ENCODE measurements around the gene PTPN3. TPM values are rescaled to one million over a fixed set of nuclear protein-coding genes. Genes with fewer than 3 reads are reported as not detected.

The PTPN3 gene
- total RNA-seq, 1 donor from 2014 or later, result 7.8 TPM

DNA sequence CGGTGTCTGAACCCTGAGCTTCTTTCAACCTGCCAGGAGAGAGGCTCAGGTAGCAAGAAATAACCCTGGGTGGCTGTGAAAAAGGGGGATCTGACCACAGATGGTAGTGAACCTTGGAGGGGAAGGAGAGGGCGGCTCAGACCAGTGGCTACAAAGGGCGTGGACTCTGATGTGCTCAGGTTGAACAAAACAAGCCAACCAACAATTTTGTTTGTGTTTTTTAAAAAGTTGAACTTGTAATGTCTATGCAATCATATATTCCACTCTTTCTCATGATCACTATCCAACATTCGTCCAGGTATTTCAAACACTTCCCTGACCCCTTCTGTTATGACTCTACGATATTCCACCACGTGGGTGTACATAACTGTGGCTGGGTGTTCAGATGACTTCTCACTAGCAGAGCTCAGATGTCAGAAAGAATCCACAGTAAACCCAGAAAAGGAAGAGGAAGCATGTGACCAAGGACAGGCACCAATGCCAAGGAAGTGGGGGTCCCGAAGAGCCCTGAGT lies 20.0 kb downstream of the PTPN3 start:
- H3K9me3 ChIP-seq (ENCODE audit: control insufficient read depth in 3 of 3, low read length in 3 of 3), result no peaks in the 10 kb centered on the region
- H3K27ac ChIP-seq (ENCODE audit: low read depth, low read length), result peak overlapping the region; percentile 92
- peaks cover 32 to 65% (median 56%) of the 10 kb centered on the region in 3 donors for H3K4me1 ChIP-seq (ENCODE audit: control insufficient read depth in 3 of 3, insufficient read depth in 3 of 3, low read length in 3 of 3)

DNA sequence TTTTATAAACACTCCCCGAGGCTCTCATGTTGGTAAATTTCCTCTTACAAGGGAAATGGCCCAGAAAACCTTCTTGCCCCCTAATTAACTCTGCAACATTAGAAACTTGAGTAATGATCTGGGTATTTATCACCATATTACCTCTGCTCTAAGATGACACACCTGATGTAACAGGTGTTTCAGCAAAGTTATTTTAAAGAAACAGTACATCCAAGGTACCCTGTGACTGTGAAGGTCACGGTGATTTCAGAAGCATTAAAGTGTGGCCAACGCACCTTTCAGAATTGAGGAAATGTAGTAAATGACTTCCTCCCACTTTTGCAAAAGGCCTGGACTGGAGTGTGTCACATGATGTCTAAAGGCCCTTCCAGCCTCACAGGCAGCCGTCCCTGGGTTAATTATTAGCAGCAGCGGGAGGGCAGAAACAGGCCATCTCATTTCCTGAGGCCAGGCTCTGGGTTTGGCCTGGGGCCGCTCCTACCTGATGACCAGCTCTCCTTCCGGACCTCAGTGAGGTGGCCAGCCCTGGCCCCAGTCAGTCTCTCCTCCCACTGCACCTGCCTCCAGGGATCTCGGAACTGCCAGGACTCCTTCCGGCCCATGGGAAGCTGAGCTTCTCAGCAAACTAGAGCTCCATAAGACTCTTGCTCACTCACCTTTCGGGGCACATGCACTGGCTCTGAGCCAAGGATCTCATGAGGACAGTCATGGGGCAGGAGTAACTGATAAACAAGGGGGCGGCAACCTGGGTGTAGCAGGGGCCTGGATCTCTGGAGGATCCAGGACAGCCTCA lies 20.7 kb downstream of the PTPN3 start:
- Histone ChIP-seq H3K27ac (ENCODE audit: low read depth, low read length) (peak overlapping the region; percentile 92), H3K4me1 (ENCODE audit: control insufficient read depth in 3 of 3, insufficient read depth in 3 of 3, low read length in 3 of 3) (peaks cover 32 to 59% (median 51%) of the 10 kb centered on the region in 3 donors), H3K4me3 (ENCODE audit: low read length in 3 of 3) (no peak overlapping the region), H3K9ac (ENCODE audit: low read depth in 1 of 3, low read length in 3 of 3) (peak overlapping the region in 1 of 3 donors; percentile 16), H3K9me3 (ENCODE audit: control insufficient read depth in 3 of 3, low read length in 3 of 3) (no peaks in the 10 kb centered on the region), H3K36me3 (ENCODE audit: control insufficient read depth in 3 of 3, insufficient read depth in 3 of 3, low read length in 3 of 3) (no peaks in the 10 kb centered on the region), H3K27me3 (ENCODE audit: control insufficient read depth in 3 of 3, insufficient read depth in 3 of 3, low read length in 3 of 3) (no peaks in the 10 kb centered on the region)

More for the DNA sequence above, 20.0 kb downstream of the PTPN3 start:
- peak overlapping the region in 1 of 3 donors; percentile 16 for H3K9ac ChIP-seq (ENCODE audit: low read depth in 1 of 3, low read length in 3 of 3)
- no peak overlapping the region for H3K4me3 ChIP-seq (ENCODE audit: low read length in 3 of 3)
- H3K36me3 ChIP-seq (ENCODE audit: control insufficient read depth in 3 of 3, insufficient read depth in 3 of 3, low read length in 3 of 3), result no peaks in the 10 kb centered on the region
- H3K27me3 ChIP-seq (ENCODE audit: control insufficient read depth in 3 of 3, insufficient read depth in 3 of 3, low read length in 3 of 3), result no peaks in the 10 kb centered on the region

DNA sequence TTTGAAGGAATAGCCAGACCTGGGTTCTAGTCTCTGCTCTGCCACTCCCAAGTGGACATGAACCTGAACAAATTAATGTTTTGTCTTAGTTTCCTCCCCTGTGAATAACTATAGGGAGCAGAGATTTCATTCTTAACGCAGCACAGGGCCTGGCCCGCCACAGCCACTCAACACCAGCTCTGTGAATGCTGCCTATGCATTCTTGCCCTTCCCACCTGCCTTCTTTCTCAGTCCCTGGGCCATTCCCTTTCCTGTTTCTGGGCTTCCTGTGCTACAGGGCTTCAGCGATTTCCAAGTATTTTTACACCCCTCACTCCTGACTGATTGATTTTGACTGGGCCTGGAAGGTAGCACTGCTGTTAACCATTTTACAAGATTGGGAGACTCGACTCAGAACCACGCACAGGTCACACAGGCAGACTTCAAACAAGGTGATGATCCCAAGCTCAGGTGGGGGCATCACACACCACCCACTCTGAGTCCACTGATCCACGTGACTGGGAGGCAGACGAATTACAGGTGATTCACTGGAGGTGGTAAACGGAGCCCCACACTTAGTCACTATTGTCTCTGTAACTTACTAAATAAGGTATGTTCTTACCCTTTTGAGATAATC lies 21.4 kb downstream of the PTPN3 start:
- Histone ChIP-seq H3K27ac (ENCODE audit: low read depth, low read length) (peak overlapping the region; percentile 92), H3K9ac (ENCODE audit: low read depth in 1 of 3, low read length in 3 of 3) (no peak overlapping the region), H3K36me3 (ENCODE audit: control insufficient read depth in 3 of 3, insufficient read depth in 3 of 3, low read length in 3 of 3) (no peaks in the 10 kb centered on the region), H3K27me3 (ENCODE audit: control insufficient read depth in 3 of 3, insufficient read depth in 3 of 3, low read length in 3 of 3) (no peaks in the 10 kb centered on the region), H3K4me3 (ENCODE audit: low read length in 3 of 3) (no peak overlapping the region), H3K4me1 (ENCODE audit: control insufficient read depth in 3 of 3, insufficient read depth in 3 of 3, low read length in 3 of 3) (peaks cover 27 to 58% (median 48%) of the 10 kb centered on the region in 3 donors), H3K9me3 (ENCODE audit: control insufficient read depth in 3 of 3, low read length in 3 of 3) (no peaks in the 10 kb centered on the region)

DNA sequence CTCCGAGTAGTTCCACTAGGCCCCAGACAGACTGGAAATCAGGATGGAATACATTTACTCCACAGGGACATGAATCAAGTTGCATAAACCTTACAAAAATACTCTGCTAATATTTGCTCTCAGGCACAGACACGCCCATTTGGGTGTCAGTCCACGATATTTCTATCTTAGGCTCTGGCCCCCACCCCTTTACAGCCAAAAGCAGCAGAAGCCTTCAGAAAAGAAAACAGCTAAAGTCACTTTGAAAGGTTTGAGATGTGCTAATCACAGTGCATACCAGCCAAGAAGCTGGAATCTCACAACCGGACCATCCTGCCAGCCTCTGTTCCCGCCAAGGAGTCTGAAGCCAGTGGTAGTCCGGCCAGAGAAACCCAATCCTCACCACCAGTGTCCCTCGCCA lies 22.6 kb downstream of the PTPN3 start:
- Histone ChIP-seq H3K27me3 (ENCODE audit: control insufficient read depth in 3 of 3, insufficient read depth in 3 of 3, low read length in 3 of 3) (no peaks in the 10 kb centered on the region), H3K36me3 (ENCODE audit: control insufficient read depth in 3 of 3, insufficient read depth in 3 of 3, low read length in 3 of 3) (no peaks in the 10 kb centered on the region), H3K27ac (ENCODE audit: low read depth, low read length) (peak overlapping the region; percentile 92), H3K9ac (ENCODE audit: low read depth in 1 of 3, low read length in 3 of 3) (peak overlapping the region; percentile 33 to 77 (median 40)), H3K4me3 (ENCODE audit: low read length in 3 of 3) (no peak overlapping the region), H3K9me3 (ENCODE audit: control insufficient read depth in 3 of 3, low read length in 3 of 3) (no peaks in the 10 kb centered on the region), H3K4me1 (ENCODE audit: control insufficient read depth in 3 of 3, insufficient read depth in 3 of 3, low read length in 3 of 3) (peaks cover 28 to 62% (median 45%) of the 10 kb centered on the region in 3 donors)

DNA sequence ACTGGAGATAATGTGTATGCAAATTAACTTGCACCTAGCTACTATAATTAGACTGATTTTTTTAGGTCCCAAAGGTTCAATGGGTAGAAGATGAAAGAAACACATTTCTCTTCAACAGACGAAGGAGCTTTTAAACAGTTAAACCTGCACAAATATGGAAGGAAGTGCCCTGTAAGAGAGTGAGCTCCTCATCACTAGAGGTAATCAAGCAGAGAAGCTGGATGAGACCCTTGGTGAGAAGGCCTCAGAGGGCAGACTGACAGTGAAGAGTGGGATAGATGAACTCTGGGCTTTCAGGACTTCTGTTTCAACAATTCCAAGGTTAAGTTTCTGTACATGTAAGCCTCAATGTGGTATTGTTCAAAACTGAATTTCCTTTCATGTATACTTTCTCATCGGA lies 23.2 kb downstream of the PTPN3 start:
- Histone ChIP-seq H3K4me1 (ENCODE audit: control insufficient read depth in 3 of 3, insufficient read depth in 3 of 3, low read length in 3 of 3) (peaks cover 28 to 63% (median 45%) of the 10 kb centered on the region in 3 donors), H3K27ac (ENCODE audit: low read depth, low read length) (peak overlapping the region; percentile 92), H3K36me3 (ENCODE audit: control insufficient read depth in 3 of 3, insufficient read depth in 3 of 3, low read length in 3 of 3) (no peaks in the 10 kb centered on the region), H3K9ac (ENCODE audit: low read depth in 1 of 3, low read length in 3 of 3) (peak overlapping the region in 2 of 3 donors; percentile 49 to 77), H3K27me3 (ENCODE audit: control insufficient read depth in 3 of 3, insufficient read depth in 3 of 3, low read length in 3 of 3) (no peaks in the 10 kb centered on the region), H3K9me3 (ENCODE audit: control insufficient read depth in 3 of 3, low read length in 3 of 3) (no peaks in the 10 kb centered on the region), H3K4me3 (ENCODE audit: low read length in 3 of 3) (no peak overlapping the region)

DNA sequence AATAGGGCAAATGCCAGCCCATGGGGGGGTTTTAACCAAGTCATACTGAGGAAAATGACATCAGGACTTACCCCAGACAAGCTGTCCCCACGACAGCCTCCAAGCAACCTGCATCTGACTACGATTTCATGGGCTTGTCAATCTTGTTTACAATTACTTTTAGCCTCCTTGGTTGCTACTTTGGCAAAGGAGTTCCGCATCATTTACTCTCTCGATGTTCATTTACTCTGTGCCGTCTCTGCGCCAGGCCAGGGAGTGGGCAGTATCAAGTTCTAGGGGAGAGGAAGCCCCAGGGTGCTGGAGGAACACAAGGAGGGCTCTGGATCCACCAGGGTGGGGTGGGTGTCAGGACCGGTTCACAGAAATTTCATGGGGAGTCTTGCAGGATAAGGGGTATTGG lies 23.9 kb downstream of the PTPN3 start:
- H3K27ac ChIP-seq (ENCODE audit: low read depth, low read length), result peak overlapping the region; percentile 92
- peak overlapping the region in 2 of 3 donors; percentile 74 to 77 for H3K9ac ChIP-seq (ENCODE audit: low read depth in 1 of 3, low read length in 3 of 3)
- H3K4me1 ChIP-seq (ENCODE audit: control insufficient read depth in 3 of 3, insufficient read depth in 3 of 3, low read length in 3 of 3), result peaks cover 28 to 68% (median 45%) of the 10 kb centered on the region in 3 donors

DNA sequence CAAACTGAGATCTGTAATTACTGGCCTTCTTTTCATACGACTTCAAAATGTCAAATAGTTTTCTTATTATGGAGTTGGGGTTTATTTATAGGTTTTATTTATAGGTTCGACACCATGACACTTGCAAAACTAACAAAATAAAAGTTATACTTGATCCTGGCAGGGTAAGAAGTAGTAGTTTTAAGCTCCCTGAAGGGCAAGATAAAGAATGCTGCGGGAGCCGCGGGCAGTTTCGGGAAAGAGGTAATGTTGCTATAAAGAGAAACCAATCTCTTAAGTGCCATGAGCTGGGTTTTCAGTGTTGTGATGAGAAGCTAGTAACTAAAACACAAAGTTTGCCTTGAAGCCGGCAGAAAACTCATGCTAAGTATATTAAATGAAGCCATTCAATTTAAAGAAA lies 24.8 kb downstream of the PTPN3 start:
- Histone ChIP-seq H3K9me3 (ENCODE audit: control insufficient read depth in 3 of 3, low read length in 3 of 3) (no peaks in the 10 kb centered on the region), H3K27ac (ENCODE audit: low read depth, low read length) (peak overlapping the region; percentile 92), H3K4me1 (ENCODE audit: control insufficient read depth in 3 of 3, insufficient read depth in 3 of 3, low read length in 3 of 3) (peaks cover 28 to 72% (median 48%) of the 10 kb centered on the region in 3 donors), H3K36me3 (ENCODE audit: control insufficient read depth in 3 of 3, insufficient read depth in 3 of 3, low read length in 3 of 3) (no peaks in the 10 kb centered on the region), H3K27me3 (ENCODE audit: control insufficient read depth in 3 of 3, insufficient read depth in 3 of 3, low read length in 3 of 3) (no peaks in the 10 kb centered on the region), H3K4me3 (ENCODE audit: low read length in 3 of 3) (peak overlapping the region in 2 of 3 donors; percentile 39 to 55), H3K9ac (ENCODE audit: low read depth in 1 of 3, low read length in 3 of 3) (peak overlapping the region; percentile 74 to 79 (median 77))

More for the DNA sequence above, 23.9 kb downstream of the PTPN3 start:
- Histone ChIP-seq H3K9me3 (ENCODE audit: control insufficient read depth in 3 of 3, low read length in 3 of 3) (no peaks in the 10 kb centered on the region), H3K36me3 (ENCODE audit: control insufficient read depth in 3 of 3, insufficient read depth in 3 of 3, low read length in 3 of 3) (no peaks in the 10 kb centered on the region), H3K4me3 (ENCODE audit: low read length in 3 of 3) (peak overlapping the region in 2 of 3 donors; percentile 2 to 29), H3K27me3 (ENCODE audit: control insufficient read depth in 3 of 3, insufficient read depth in 3 of 3, low read length in 3 of 3) (no peaks in the 10 kb centered on the region)

DNA sequence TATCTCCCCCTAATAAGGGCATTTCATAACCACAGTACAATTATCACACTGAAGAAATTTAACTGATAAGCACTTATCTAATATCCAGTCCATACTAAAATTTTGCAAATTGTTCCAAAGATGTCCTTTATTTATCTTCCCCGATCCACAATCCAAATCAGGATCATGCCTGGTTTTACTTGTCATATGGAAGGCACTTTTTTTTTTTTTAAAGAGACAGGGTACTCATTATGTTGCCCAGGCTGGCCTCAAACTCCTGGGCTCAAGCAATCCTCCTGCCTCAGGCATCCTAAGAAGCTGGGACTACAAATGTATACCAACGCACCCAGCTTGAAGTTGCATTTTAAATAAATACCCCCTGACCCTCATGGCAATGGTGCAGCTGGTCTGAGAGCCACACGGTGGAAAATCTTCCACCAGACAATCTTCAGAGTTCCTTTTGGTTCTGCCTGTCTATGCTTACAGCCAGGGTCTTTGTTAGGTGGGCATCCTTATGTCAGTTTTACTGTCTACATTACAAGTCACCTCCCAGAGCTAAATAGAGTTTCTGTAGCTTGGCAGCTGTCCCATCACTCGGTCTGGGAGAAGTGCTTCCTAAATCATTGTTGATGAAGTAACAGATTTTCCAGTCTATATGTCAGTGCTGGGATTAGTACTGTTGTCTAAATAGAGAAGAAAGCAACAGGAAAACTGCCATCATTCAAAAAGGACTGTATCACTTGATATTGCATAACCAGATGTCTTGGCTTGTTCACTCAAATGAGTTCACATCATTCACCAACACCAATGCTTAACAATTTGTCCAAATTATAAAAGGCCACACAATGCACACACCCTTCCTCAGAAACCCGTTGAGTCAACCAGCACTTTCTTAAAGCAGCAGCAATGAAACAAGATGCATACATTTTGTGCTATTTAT lies 26.4 kb downstream of the PTPN3 start:
- H3K9ac ChIP-seq (ENCODE audit: low read depth in 1 of 3, low read length in 3 of 3), result peak overlapping the region in 2 of 3 donors; percentile 37 to 48
- peak overlapping the region; percentile 92 for H3K27ac ChIP-seq (ENCODE audit: low read depth, low read length)
- H3K27me3 ChIP-seq (ENCODE audit: control insufficient read depth in 3 of 3, insufficient read depth in 3 of 3, low read length in 3 of 3), result no peaks in the 10 kb centered on the region
- peaks cover 28 to 63% (median 34%) of the 10 kb centered on the region in 3 donors for H3K4me1 ChIP-seq (ENCODE audit: control insufficient read depth in 3 of 3, insufficient read depth in 3 of 3, low read length in 3 of 3)
- H3K36me3 ChIP-seq (ENCODE audit: control insufficient read depth in 3 of 3, insufficient read depth in 3 of 3, low read length in 3 of 3), result no peaks in the 10 kb centered on the region
- H3K9me3 ChIP-seq (ENCODE audit: control insufficient read depth in 3 of 3, low read length in 3 of 3), result no peaks in the 10 kb centered on the region
- peak overlapping the region in 1 of 3 donors; percentile 17 for H3K4me3 ChIP-seq (ENCODE audit: low read length in 3 of 3)

DNA sequence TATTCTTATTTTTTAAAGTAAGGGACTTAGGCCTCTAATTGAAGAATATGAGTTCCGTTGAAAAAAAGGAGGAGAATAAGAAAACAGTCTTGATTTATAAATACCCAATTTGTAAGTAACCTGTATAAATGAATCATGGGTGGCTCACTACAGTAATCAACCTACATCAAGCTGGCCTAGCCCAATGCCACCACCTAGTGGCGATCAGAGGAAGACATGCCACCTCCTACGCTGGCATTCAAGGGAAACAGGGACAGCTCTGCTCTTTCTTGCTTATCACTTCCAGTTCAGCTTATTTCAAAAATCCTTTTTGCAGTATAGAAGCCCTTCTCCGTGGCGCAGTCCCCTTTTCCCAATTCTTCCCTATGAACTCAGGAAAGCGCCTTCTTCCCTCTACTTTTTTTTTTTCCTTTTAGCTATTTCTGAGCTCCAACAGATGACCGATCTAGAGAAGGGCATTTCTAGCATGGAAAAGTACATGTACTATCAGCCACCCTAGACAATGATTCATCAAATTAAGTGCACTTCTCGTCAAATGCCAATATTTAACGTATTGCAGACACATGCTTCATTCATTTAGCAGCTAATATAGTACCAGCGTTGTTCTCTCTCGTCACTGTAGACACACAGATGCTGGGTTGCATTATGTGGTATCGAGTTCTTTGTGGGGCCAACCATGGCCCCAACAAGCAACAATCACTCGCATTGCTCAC lies 28.3 kb downstream of the PTPN3 start:
- Histone ChIP-seq H3K4me1 (ENCODE audit: control insufficient read depth in 3 of 3, insufficient read depth in 3 of 3, low read length in 3 of 3) (peaks cover 17 to 52% (median 20%) of the 10 kb centered on the region in 3 donors), H3K36me3 (ENCODE audit: control insufficient read depth in 3 of 3, insufficient read depth in 3 of 3, low read length in 3 of 3) (no peaks in the 10 kb centered on the region), H3K9me3 (ENCODE audit: control insufficient read depth in 3 of 3, low read length in 3 of 3) (no peaks in the 10 kb centered on the region), H3K27ac (ENCODE audit: low read depth, low read length) (peak overlapping the region; percentile 54), H3K4me3 (ENCODE audit: low read length in 3 of 3) (no peak overlapping the region), H3K9ac (ENCODE audit: low read depth in 1 of 3, low read length in 3 of 3) (peak overlapping the region in 1 of 3 donors; percentile 25), H3K27me3 (ENCODE audit: control insufficient read depth in 3 of 3, insufficient read depth in 3 of 3, low read length in 3 of 3) (peaks cover 0 to 3% (median 0%) of the 10 kb centered on the region in 3 donors)

Measured in skeletal muscle tissue (tissue), 4 donors.